HepG2 (cell line): ENCODE results near the gene ROM1. TPM values are rescaled to one million over a fixed set of nuclear protein-coding genes. Genes with fewer than 3 reads are reported as not detected.

Experiments
- ATAC-seq: fragments of 200-7000 bp; cut with Tn5 transposase; 3 replicates; pipeline ENCODE4 v1.9.1; 2020; ENCODE audit warnings: mild to moderate bottlenecking, moderate library complexity
- BruUV-seq: library from RNA; stranded (reverse); fragments of 400-500 nt; replicated peaks from 2 replicates; lab custom pipeline; 2021; lab: Mats Ljungman, UMichigan
- CTCF ChIA-PET: fragments of 300-600 bp; formaldehyde crosslinking; extraction: SDS; loops from one replicate; lab custom pipeline; 2021; ENCODE audit warnings: low total read pairs, inconsistent platforms, low intra/inter-chr PET ratio; lab: Yijun Ruan, JAX
- POLR2A ChIA-PET: fragments of 350-600 bp; sonication (Branson Sonifier 250); formaldehyde crosslinking; loops from one replicate; lab custom pipeline; 2020; ENCODE audit warnings: antibody characterized with exemption, inconsistent platforms; lab: Yijun Ruan, JAX
- DNase-seq: peaks from one replicate; pipeline ENCODE4 v3.0.0-alpha.2; 2015; ENCODE audit warnings: low spot score
- FAIRE-seq: peaks from 3 replicates; lab custom pipeline; 2011; peaks lifted over from hg19 to GRCh38; lab: Jason Lieb, UNC
- H2AFZ ChIP-seq: one replicate; pipeline ENCODE4 v1.6.1; 2011; ENCODE audit warnings: low read length, inconsistent platforms
- H3K27ac ChIP-seq: fragments of 300-600 bp; 3 replicates; pipeline ENCODE4 v1.8.0; 2011; ENCODE audit warnings: mixed run types, mild to moderate bottlenecking, mixed read lengths, low read length, inconsistent platforms; ENCODE audit not compliant: insufficient read depth; ENCODE audit errors: extremely low read length
- H3K27me3 ChIP-seq, 2 experiments: fragments of 200-600 bp in 1 of 2; 2 replicates in 1 of 2; 3 replicates in 1 of 2; pipeline versions ENCODE4 v1.6.0 to v1.8.0; 2011; ENCODE audit warnings: low read length in 2 of 2, mild to moderate bottlenecking in 2 of 2, moderate library complexity in 2 of 2, inconsistent platforms in 1 of 2; ENCODE audit not compliant: insufficient read depth in 2 of 2, control insufficient read depth in 1 of 2
- H3K36me3 ChIP-seq, 2 experiments: fragments of 200-600 bp in 1 of 2; replicated peaks in 1 of 2; 2 replicates in 1 of 2; 3 replicates in 1 of 2; pipeline versions ENCODE4 v1.5.1 to v1.8.0; 2011; ENCODE audit warnings: low read length in 2 of 2, inconsistent platforms in 1 of 2; ENCODE audit not compliant: insufficient read depth in 2 of 2, control insufficient read depth in 1 of 2
- H3K4me1 ChIP-seq: 2 replicates; pipeline ENCODE4 v1.5.1; 2012; ENCODE audit warnings: low read length, inconsistent platforms; ENCODE audit not compliant: insufficient read depth
- H3K4me2 ChIP-seq: 2 replicates; pipeline ENCODE4 v1.6.0; 2011; ENCODE audit warnings: low read depth, low read length, inconsistent platforms
- H3K4me3 ChIP-seq, 3 experiments: fragments of 200-600 bp in 1 of 3; sonication (generic), shearing (Covaris generic) in 1 of 3; replicated peaks in 1 of 3; 2 replicates each; pipeline ENCODE4 v1.5.1; 2011 to 2016; ENCODE audit warnings: low read length in 3 of 3, inconsistent platforms in 2 of 3, low read depth in 2 of 3, mild to moderate bottlenecking in 2 of 3, control low read depth in 1 of 3, mixed read lengths in 1 of 3; ENCODE audit not compliant: insufficient read depth in 1 of 3
- H3K79me2 ChIP-seq: one replicate; pipeline ENCODE4 v1.6.1; 2011; ENCODE audit warnings: low read length, inconsistent platforms; ENCODE audit not compliant: insufficient read depth
- H3K9ac ChIP-seq: 2 replicates; pipeline ENCODE4 v1.6.0; 2011; ENCODE audit warnings: mild to moderate bottlenecking, low read depth, low read length, inconsistent platforms; ENCODE audit not compliant: insufficient read depth
- H3K9me3 ChIP-seq: 2 replicates; pipeline ENCODE4 v1.5.1; 2012; ENCODE audit warnings: mild to moderate bottlenecking, low read length
- H4K20me1 ChIP-seq: 2 replicates; pipeline ENCODE4 v1.6.0; 2011; ENCODE audit warnings: inconsistent platforms, mild to moderate bottlenecking, low read length, moderate library complexity; ENCODE audit not compliant: insufficient read depth
- GFI1 ChIP-seq: sonication (generic); formaldehyde crosslinking; IDR thresholded peaks from 2 replicates; pipeline ENCODE4 v1.5.0; 2020; ENCODE audit warnings: missing genetic modification reagents, mild to moderate bottlenecking, borderline replicate concordance
- GLMP ChIP-seq: sonication (generic); formaldehyde crosslinking; IDR thresholded peaks from 2 replicates; pipeline ENCODE4 v1.9.0; 2021; ENCODE audit warnings: missing genetic modification reagents, mild to moderate bottlenecking, borderline replicate concordance
- SOX6 ChIP-seq, 2 experiments: fragments of 450-650 bp in 1 of 2; sonication (generic) in 1 of 2; formaldehyde crosslinking in 1 of 2; IDR thresholded peaks; 2 replicates each; pipeline versions ENCODE4 v1.4.0 to v1.6.1; 2017 to 2020; ENCODE audit warnings: antibody characterized with exemption in 1 of 2, mild to moderate bottlenecking in 1 of 2, missing genetic modification reagents in 1 of 2
- TGIF2 ChIP-seq: IDR thresholded peaks from 2 replicates; pipeline ENCODE4 v1.6.1; 2016; ENCODE audit warnings: control low read depth, missing compliant biosample characterization
- ZNF407 ChIP-seq: sonication (generic); formaldehyde crosslinking; IDR thresholded peaks from one replicate; pipeline ENCODE4 v1.5.1; 2020; ENCODE audit warnings: mild to moderate bottlenecking, missing genetic modification reagents; ENCODE audit errors: not compliant biosample characterization
- ZNF790 ChIP-seq: sonication (generic); formaldehyde crosslinking; IDR thresholded peaks from 2 replicates; pipeline ENCODE4 v1.8.0; 2022; ENCODE audit warnings: missing genetic modification reagents, mild to moderate bottlenecking, borderline replicate concordance
- ZNF792 ChIP-seq: IDR thresholded peaks from 2 replicates; pipeline ENCODE4 v1.6.1; 2016
- WGBS: methylation state at CpG from one replicate; pipeline ENCODE4 v1.1.6; 2017; ENCODE audit warnings: low lambda C conversion rate; 5-methylcytosine and 5-hydroxymethylcytosine counted together
- in situ Hi-C: cut with HindIII; loops from 2 replicates; pipeline ENCODE4 v1.10.0; 2017; ENCODE audit warnings: low pct_unique_long_range_greater_than_20kb; ENCODE audit not compliant: extremely low pct_ligation_motif_present
- intact Hi-C: fragments of 100-400 bp; cut with micrococcal nuclease; formaldehyde crosslinking; loops from one replicate; pipeline ENCODE4 v1.10.0; 2022; ENCODE audit not compliant: unreplicated experiment
- polyA plus RNA-seq, 8 experiments: library from polyadenylated mRNA; depleted of rRNA in 3 of 8; stranded (reverse) in 7 of 8; unstranded in 1 of 8; fragments of >200 nt; fragmentation: Illumina TruSeq in 4 of 8; extraction: Trizol in 4 of 8; gene quantifications; 2 replicates each; pipeline versions ENCODE4 v1.2.1 to v1.2.3, GENCODE V29; 2011 to 2016; ENCODE audit warnings: low read depth in 4 of 8, missing spikeins in 1 of 8, mixed read lengths in 1 of 8; ENCODE audit not compliant: insufficient read depth in 1 of 8
- total RNA-seq, 5 experiments: library from RNA; depleted of rRNA; stranded (reverse); fragments of >200 nt; fragmentation: Illumina TruSeq; extraction: Trizol; gene quantifications; 2 replicates each; pipeline ENCODE4 v1.2.3, GENCODE V29; 2016; ENCODE audit warnings: low read depth in 1 of 5
- TF ChIP-seq, protein P1 (sequence below): sonication (generic); formaldehyde crosslinking; IDR thresholded peaks from 2 replicates; pipeline ENCODE4 v1.5.1; 2020; ENCODE audit warnings: missing genetic modification reagents, mild to moderate bottlenecking, borderline replicate concordance

ROM1 gene
- total and polyA plus RNA-seq, 2 of the 13 experiments (the other 11 are each of a cell fraction or from before 2014, with no cell fraction given): 1.2 to 2.4 TPM

GRCh38 chr11:62573006-62573591 lies 40.0 kb upstream of the ROM1 start (continued):
- TF ChIP-seq, protein P1, sequence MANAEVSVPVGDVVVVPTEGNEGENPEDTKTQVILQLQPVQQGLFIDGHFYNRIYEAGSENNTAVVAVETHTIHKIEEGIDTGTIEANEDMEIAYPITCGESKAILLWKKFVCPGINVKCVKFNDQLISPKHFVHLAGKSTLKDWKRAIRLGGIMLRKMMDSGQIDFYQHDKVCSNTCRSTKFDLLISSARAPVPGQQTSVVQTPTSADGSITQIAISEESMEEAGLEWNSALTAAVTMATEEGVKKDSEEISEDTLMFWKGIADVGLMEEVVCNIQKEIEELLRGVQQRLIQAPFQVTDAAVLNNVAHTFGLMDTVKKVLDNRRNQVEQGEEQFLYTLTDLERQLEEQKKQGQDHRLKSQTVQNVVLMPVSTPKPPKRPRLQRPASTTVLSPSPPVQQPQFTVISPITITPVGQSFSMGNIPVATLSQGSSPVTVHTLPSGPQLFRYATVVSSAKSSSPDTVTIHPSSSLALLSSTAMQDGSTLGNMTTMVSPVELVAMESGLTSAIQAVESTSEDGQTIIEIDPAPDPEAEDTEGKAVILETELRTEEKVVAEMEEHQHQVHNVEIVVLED (CRISPR knock-in tag): no peak
- TF ChIP-seq TGIF2 (CRISPR knock-in tag) (no peak), ZNF792 (no peak)
- TF ChIP-seq, all 625 proteins: peak for 22

GRCh38 chr11:62573592-62574362 lies 39.3 kb upstream of the ROM1 start, which contains the start of gene EEF1G:
TSS of gene EEF1G (minus strand) at chr11:62573891. CDS start at chr11:62573842, 49 bp downstream.
- Histone ChIP-seq H3K27ac (peak within 1 kb of the TSS; percentile 85), H4K20me1 (peaks cover 8% of the 10 kb centered on the region; the same call in 1 of the 2 replicates), H3K9ac (peak within 1 kb of the TSS; percentile 98), H3K4me1 (peaks cover 63% of the 10 kb centered on the region), H3K36me3 (peaks cover 19 to 59% of the 10 kb centered on the region in 2 experiments), H3K9me3 (no peaks in the 10 kb centered on the region), H3K79me2 (peaks cover 62% of the 10 kb centered on the region), H2AFZ (no peak within 1 kb of the TSS), H3K4me3 (peak within 1 kb of the TSS; percentile 80 to 96 (median 95)), H3K27me3 (no peaks in the 10 kb centered on the region; a peak in 1 of 5 replicates), H3K4me2 (peak within 1 kb of the TSS; percentile 89)
- intact Hi-C loops: no loop called here
- in situ Hi-C loops: no loop called here
- 1% methylated on average over 40 of the region's 46 CpGs for WGBS
- ChIA-PET POLR2A (interaction anchor here (0.6 to 5.0 kb wide), 47 partner anchors 8 to 267 kb away, joined by 3 to 160 read pairs (median 6); partner anchors contain the start of genes AHNAK, B3GAT3, C11orf98 and CSKMT), CTCF (no interaction called here)
- FAIRE-seq: peak; percentile 96
- BruUV-seq: no TSS peak
- peak; percentile 93 for ATAC-seq
- peak; percentile 99 for DNase-seq
- TF ChIP-seq ZNF407 (CRISPR knock-in tag): no peak
- no peak for TF ChIP-seq GLMP (CRISPR knock-in tag)
- TF ChIP-seq SOX6 (IDR thresholded peaks at IDR 0.05): no peak
- peak; percentile 35; the same call in 1 of the 2 replicates for TF ChIP-seq SOX6 (CRISPR knock-in tag; IDR thresholded peaks at IDR 0.05)
- TF ChIP-seq ZNF790 (CRISPR knock-in tag): no peak
- TF ChIP-seq GFI1 (CRISPR knock-in tag): no peak
